AG20443 (cell line): ENCODE data around the gene GKN2.
"Not testable (repeated sequence)": the region's sequence is repeated elsewhere in the genome, so short reads cannot be mapped to it uniquely, and the experiment has no call there.

Experiments used
- DNase-seq: peaks from one replicate; pipeline ENCODE4 v3.0.0; 2012; ENCODE audit warnings: low spot score, mixed read lengths

The GKN2 gene

GRCh38 chr2:68959001-68959400 is 6.3 kb upstream of the GKN2 start:
- DNase-seq: no peak

DNA sequence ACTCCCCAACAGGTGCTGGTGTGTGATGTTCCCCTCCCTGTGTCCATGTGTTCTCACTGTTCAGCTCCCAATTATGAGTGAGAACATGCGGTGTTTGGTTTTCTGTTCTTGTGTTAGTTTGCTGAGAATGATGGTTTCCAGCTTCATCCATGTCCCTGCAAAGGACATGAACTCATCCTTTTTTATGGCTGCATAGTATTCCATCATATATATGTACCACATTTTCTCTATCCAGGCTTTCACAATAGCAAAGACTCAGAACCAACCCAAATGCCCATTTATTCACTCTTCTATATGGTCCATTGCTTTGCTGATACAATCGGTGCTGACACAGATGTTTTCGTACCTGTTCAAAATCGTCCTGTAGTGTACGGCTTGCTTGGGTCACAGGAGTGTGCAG is 2.7 kb upstream of the GKN2 start:
- not testable (repeated sequence) for DNase-seq

- no peak for DNase-seq
These were observed 794 bp downstream of the GKN2 start for GRCh38 chr2:68951899-68952298.

- no peak for DNase-seq
These were observed 4.0 kb downstream of the GKN2 start for GRCh38 chr2:68948710-68949109.

DNA sequence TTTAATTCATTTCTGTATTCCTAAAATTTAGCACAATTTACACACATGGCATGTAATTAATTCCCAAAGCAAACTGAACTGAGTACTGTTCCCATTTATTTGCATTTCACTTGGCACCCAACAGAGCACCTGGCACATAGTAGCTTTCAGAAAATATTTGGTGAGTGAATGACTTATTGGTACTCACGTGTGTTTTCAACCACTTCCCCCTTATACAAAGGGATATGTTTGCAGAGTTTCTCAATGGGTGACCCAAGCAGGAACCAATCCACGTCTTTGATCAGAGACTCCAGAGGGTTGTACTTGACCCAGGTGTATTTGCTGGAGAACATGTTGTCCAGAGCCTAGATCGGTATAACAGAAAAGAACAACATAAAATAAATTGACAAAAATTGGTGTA is 6.6 kb downstream of the GKN2 start:
- no peak for DNase-seq

- DNase-seq: peak; percentile 80
These were observed 8.8 kb downstream of the GKN2 start for GRCh38 chr2:68943581-68944568.

- no peak for DNase-seq
These were observed 9.9 kb downstream of the GKN2 start for GRCh38 chr2:68942827-68943226.

DNA sequence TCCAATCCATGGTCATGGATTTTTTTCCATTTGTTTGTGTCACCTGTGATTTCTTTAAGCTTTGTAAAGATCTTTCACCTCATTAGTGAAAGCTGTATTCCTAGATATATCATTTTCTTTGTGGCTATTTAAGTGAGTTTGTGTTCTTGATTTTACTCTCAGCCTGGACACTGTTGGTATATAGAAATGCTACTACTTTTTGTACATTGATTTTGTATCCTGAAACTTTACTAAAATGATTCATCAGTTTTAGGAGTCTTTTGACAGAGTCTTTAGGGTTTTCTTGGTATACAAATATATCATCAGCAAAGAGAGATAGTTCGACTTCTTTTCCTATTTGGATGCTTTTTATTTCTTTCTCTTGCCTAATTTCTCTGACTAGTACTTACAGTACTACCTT is 12.3 kb downstream of the GKN2 start:
- DNase-seq: no peak

- no peak for DNase-seq
These were observed 12.7 kb downstream of the GKN2 start for GRCh38 chr2:68939962-68940361.

GRCh38 chr2:68938938-68939337 is 13.8 kb downstream of the GKN2 start:
- DNase-seq: no peak

DNA sequence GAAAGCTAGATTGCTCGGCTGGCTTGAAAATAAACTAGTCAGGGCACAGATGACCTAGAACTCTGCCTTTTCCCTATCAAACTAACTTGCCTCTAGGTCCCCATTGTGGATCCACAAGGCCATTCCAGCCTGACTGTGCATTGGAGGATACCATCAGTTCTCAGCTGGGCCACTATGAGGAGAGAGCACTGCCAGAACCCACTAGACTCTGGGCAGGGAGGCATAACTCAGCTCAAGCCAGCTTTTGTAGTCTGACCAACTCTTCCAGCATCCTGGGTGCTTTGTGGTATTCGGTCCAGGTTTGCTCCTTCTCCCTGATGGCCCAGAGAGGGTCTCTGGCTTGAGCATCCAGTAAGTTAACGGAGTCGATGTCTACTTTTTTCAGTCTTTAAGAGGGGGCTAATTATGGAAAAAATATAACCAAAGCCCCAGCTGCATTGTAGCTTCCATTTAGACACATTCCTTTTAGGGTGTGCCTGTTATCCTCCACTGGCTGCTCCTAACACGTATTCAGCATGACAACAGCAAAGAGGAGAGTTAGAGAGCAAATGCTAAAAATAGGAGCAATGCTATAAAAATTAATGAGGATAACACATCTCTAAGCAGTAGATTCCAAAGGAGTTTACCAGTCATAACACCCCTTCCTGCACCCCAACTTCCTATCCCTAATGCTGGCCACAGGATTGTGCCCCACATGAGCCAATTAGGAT is 15.2 kb downstream of the GKN2 start:
- peak; percentile 44 for DNase-seq

DNA sequence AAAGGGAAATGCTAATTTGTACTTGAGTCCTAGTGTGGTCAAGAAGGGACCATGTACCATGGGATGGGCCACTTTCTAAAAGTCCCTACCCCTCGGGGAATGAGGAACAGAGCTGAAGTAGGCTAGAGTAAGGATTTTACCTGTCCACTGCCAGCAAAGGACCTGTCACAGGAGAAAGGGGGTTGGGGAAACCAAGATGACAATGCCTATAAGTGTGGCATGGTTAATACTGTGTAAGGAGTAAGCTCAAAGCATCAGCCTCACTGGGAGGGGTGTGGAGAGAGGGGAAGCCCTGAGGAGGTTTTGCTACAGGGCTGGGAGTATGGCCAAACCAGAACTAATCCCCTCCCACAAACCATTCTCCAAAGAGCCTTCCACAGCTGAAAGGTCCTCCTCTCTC is 15.8 kb downstream of the GKN2 start:
- DNase-seq: peak; percentile 33

DNA sequence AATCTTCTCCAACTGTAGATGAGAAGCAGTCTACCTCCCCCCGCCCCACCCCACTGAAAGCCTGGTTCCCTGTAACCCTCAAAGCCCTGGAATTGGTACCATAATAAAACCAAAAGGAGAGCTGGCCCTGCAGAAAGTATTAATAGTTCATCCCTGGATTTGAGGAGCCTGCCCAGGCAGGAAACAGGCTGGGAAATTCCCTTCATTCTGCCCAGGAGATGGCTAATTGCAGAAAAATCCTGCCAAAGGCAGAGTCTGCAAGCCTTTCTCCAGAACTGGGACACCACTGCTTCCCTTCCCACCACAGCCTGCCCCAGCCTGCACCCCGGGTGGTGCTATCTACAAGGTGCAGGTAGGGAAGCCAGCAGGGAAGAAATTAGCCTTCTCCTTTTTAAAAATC is 16.3 kb downstream of the GKN2 start:
- peak; percentile 67 for DNase-seq

DNA sequence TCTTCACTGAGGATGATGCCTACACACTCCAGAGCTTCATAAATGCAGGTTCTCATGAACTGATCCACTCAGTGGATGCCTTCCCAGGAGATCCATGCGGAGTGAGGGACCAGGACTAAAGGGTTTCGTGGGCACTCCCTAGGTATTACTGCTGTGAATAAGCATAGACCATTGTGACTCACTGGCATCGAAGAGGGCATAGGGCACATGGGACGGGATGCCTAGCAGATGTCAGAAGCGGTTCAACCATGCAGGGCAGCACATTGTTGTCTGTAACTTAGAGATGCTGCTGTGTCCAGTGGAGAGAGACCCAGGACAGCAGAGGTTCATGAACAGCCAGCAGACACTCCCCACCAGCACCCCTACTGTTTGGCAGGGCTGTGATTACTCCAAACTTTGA is 17.2 kb downstream of the GKN2 start:
- DNase-seq: no peak

GRCh38 chr2:68934021-68934420 is 18.7 kb downstream of the GKN2 start:
- DNase-seq: no peak

DNA sequence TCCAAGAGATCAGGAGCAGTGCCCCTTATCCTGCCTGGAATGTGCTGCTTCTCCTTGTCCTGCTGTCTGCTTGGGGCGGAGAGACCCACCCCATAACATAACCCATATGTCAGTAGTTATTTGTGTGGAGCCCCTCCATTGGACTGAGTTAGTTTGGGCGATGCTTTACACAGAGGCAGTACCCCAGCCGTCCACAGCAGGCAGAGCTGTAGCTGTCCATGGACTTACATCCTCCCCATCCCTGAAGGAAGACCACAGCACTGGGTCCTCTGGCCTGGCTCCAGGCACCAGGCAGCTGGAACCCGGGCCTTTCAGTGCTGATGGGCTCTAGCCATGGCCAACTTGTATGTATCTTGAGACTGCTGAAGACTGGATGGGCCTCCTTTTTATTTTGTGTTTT is 20.3 kb downstream of the GKN2 start:
- no peak for DNase-seq

- no peak for DNase-seq
These were observed 20.9 kb downstream of the GKN2 start for GRCh38 chr2:68931799-68932198.

DNA sequence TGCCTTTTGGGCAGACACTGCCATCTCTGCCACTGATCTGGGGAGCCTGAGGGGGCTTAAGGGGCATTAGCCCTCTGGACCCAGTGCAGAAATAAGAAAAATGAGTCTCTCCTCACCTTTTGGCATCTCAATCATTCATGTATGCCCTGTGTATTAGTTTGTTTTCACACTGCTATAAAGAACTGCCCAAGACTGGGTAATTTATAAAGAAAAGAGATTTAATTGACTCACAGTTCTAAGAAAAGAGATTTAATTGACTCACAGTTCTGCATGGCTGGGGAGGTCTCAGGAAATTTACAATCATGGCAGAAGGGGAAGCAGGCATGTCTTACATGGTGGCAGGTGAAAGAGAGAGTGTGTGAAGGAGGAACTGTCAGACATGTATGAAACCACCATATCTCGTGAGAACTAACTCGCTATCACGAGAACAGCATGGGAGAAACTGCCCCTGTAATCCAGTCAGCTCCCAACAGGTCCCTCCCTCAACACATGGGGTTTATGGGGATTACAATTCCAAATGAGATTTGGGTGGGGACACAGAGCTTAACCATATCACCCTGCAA is 21.5 kb downstream of the GKN2 start:
- no peak for DNase-seq

DNA sequence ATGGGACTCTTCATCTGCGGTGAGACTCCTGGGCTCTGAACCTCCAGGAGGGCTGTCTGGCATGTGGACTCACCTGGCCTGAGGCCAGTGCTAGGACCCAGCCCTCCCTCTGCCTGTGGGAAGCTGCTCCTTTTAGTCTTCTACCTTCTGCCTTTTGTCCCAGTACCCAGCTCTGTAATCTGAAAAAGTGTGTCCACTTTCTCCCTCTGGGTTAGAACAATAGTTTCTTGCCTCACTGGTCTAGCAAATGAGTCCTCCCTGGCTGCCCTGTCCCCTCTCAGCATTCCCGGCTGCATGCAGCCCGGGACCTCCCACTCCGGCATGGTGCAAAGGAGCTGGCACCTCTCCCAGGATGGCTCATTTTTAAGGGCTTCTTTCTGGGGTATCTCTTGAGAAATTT is 25.9 kb downstream of the GKN2 start:
- DNase-seq: no peak

DNA sequence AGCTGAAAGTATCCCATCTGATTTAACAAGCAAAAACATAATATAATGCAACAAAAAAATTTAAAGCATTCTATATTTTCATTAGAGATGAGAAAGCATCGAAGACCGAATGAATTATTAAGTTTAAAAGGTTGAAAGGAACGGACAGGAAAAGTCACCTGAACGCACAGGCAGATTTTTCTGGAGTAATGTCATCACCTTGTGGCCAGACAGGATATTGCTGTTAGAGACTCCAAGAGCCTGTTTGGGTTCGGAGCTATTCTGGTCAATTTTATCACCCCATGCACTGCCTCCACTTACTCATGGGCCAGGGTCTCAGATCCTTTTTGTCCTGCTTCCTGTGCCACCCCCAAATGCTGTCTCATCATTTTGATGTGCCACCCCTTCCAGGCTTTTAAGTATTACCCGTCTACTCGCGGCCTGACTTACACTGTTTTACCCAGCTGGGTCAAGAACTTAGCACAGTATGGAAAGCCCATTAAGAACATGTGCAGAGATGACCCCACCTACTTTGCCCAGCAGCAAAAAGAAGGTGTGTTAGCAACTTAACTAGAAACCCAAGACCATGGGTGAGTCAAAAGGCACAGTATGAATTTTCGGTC is 27.3 kb downstream of the GKN2 start:
- DNase-seq: peak; percentile 71

- no peak for DNase-seq
These were observed 31.0 kb downstream of the GKN2 start for GRCh38 chr2:68921646-68922045.

- no peak for DNase-seq
These were observed 32.1 kb downstream of the GKN2 start for GRCh38 chr2:68920481-68921170.
